Subcutaneous abdominal adipose tissue (tissue), 5 donors: ENCODE data around the gene ABCA9.

Experiments used
- H3K27ac ChIP-seq: one replicate; pipeline ENCODE4 v1.7.0; 2013; ENCODE audit warnings: low read depth, mild to moderate bottlenecking, inconsistent platforms, low read length, moderate library complexity
- H3K27me3 ChIP-seq, 5 donors: one replicate each; pipeline ENCODE4 v1.7.0; 2013; ENCODE audit warnings: low read length in 5 of 5, inconsistent platforms in 1 of 5; ENCODE audit not compliant: control insufficient read depth in 5 of 5, insufficient read depth in 4 of 5
- H3K36me3 ChIP-seq, 5 donors: one replicate each; pipeline ENCODE4 v1.7.0; 2013; ENCODE audit warnings: low read length in 5 of 5; ENCODE audit not compliant: control insufficient read depth in 5 of 5, insufficient read depth in 5 of 5
- H3K4me1 ChIP-seq, 5 donors: one replicate each; pipeline ENCODE4 v1.7.0; 2013; ENCODE audit warnings: low read length in 5 of 5, mild to moderate bottlenecking in 3 of 5, moderate library complexity in 1 of 5; ENCODE audit not compliant: control insufficient read depth in 5 of 5, insufficient read depth in 5 of 5
- H3K4me3 ChIP-seq, 5 donors: one replicate each; pipeline ENCODE4 v1.7.0; 2013; ENCODE audit warnings: low read length in 5 of 5, low read depth in 1 of 5
- H3K9ac ChIP-seq, 5 donors: one replicate each; pipeline ENCODE4 v1.7.0; 2013; ENCODE audit warnings: low read length in 5 of 5, mild to moderate bottlenecking in 4 of 5, moderate library complexity in 3 of 5
- H3K9me3 ChIP-seq, 5 donors: one replicate each; pipeline ENCODE4 v1.7.0; 2013; ENCODE audit warnings: low read length in 5 of 5; ENCODE audit not compliant: control insufficient read depth in 5 of 5
- donor health status: healthy.
- donor health status: healthy.
- donor health status: healthy.
- donor health status: healthy.
- donor health status: healthy.

Gene ABCA9

GRCh38 chr17:69060822-69061221, at the start of gene ABCA9:
TSS of gene ABCA9 (minus strand) at chr17:69060927. CDS start at chr17:69051126, 9,801 bp downstream.
- Histone ChIP-seq H3K27ac (peak within 1 kb of the TSS; percentile 51), H3K4me3 (peak within 1 kb of the TSS; percentile 35 to 61 (median 43)), H3K36me3 (peaks cover 0 to 9% (median under 1%) of the 10 kb centered on the region in 5 donors), H3K27me3 (no peaks in the 10 kb centered on the region), H3K9ac (peak within 1 kb of the TSS in 2 of 5 donors; percentile 25 to 42), H3K9me3 (peaks cover 0 to 6% (median 0%) of the 10 kb centered on the region in 5 donors), H3K4me1 (peaks cover 6 to 34% (median 20%) of the 10 kb centered on the region in 5 donors)

DNA sequence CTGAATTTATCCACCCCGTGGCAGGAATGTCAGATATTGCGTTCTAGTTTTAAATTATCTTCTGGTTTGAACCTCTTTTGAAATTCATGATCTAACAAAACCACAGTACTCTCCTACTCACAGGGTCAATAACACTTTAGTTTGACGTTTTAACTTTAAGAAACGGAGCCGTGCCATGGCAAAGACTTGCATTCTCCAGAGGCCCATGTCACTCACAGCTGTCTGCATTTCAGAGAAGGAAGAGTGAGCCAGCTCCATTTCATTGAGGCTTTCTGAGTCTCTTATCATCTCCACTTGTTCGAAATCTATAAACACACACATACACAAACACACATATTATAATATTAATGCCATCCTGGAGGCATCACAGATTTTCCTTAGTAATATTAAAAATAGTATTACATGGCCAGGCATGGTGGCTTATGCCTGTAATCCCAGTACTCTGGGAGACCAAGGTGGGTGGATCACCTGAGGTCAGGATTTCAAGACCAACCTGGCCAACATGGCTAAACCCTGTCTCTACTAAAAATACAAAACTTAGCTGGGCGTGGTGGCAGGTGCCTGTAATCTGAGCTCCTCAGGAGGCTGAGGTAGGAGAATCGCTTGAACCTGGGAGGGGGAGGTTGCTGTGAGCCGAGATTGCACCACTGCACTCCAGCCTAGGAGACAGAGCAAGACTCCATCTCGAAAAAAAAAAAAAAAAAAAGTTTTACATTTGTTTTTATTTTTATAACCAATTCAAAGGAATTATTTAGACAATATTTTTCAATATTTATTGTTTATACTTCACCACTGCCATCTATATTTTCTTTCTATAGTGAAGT, 45.4 kb upstream of the ABCA9 start:
- Histone ChIP-seq H3K9ac (no peak overlapping the region), H3K9me3 (no peaks in the 10 kb centered on the region)

GRCh38 chr17:69103557-69104233, 43.0 kb upstream of the ABCA9 start:
- Histone ChIP-seq H3K9me3 (no peaks in the 10 kb centered on the region), H3K4me1 (peaks cover 0 to 3% (median 0%) of the 10 kb centered on the region in 5 donors), H3K9ac (no peak overlapping the region), H3K4me3 (no peak overlapping the region), H3K27ac (no peak overlapping the region), H3K27me3 (no peaks in the 10 kb centered on the region), H3K36me3 (peaks cover 32 to 59% (median 37%) of the 10 kb centered on the region in 5 donors)

More for the DNA sequence above, 45.4 kb upstream of the ABCA9 start:
- no peaks in the 10 kb centered on the region for H3K4me1 ChIP-seq
- peaks cover 35 to 66% (median 45%) of the 10 kb centered on the region in 5 donors for H3K36me3 ChIP-seq
- no peak overlapping the region for H3K27ac ChIP-seq
- H3K4me3 ChIP-seq = no peak overlapping the region
- H3K27me3 ChIP-seq = no peaks in the 10 kb centered on the region

DNA sequence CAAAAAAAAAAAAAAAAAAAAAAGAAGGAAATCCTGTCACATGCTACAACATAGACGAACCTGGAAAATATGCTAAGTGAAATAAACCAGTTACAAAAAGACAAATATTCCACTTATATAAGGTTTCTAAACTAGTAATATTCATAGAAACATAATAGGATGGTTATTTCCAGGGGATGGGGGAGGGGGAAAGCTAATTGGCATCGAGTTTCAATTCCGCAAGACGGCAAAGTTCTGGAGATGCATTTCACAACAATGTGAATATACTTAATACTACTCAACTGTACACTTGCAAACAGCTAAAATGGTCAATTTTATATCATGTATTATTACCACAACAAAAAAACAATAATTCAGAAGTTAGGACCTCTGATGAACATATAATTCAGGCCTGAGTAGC, 37.9 kb upstream of the ABCA9 start:
- Histone ChIP-seq H3K27ac (no peak overlapping the region), H3K4me3 (no peak overlapping the region), H3K36me3 (peaks cover 28 to 56% (median 32%) of the 10 kb centered on the region in 5 donors), H3K9me3 (no peaks in the 10 kb centered on the region), H3K27me3 (no peaks in the 10 kb centered on the region), H3K4me1 (peaks cover 0 to 5% (median under 1%) of the 10 kb centered on the region in 5 donors), H3K9ac (no peak overlapping the region)

DNA sequence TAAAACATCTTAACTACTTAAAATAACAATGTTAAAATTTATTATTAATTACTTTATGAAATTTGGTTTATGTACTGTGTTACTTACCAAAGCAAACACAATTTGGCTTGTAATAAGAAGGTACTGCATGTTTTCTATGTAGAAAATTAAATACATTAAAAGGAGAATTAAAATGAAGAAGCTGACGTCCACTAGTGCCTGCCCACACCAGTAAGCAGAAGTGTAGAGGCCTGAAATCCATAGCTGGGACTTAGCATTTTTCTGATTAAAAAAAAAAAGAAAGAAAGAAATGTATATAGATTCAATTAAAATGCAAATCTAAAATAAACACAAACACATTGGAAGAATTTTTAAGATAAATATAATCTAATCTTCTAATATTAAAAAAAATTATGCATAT, 35.8 kb upstream of the ABCA9 start:
- H3K9me3 ChIP-seq = no peaks in the 10 kb centered on the region
- H3K36me3 ChIP-seq = peaks cover 21 to 49% (median 32%) of the 10 kb centered on the region in 5 donors
- H3K4me3 ChIP-seq = no peak overlapping the region
- H3K27me3 ChIP-seq = no peaks in the 10 kb centered on the region
- no peak overlapping the region for H3K9ac ChIP-seq
- H3K4me1 ChIP-seq = peaks cover 0 to 13% (median 10%) of the 10 kb centered on the region in 5 donors
- H3K27ac ChIP-seq = no peak overlapping the region

DNA sequence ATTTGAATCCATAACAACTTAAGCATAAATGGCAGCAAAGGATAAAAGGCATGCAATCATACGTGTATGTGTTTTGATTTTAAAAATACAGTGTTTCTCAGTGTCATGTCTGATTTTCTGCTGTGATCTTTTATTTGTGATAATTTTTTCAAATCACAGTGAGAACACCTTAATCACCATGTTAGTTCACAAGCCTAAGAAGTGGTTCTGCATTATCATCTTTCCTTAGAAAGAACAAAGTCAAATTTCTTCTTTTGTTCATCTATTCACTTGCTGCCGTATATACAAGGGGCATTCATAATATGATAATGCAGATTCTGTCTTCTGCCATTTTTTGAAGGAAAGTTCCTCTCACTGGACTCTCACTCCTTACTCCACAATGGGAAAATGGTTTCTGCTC, 33.3 kb upstream of the ABCA9 start:
- Histone ChIP-seq H3K4me1 (peaks cover 0 to 20% (median 15%) of the 10 kb centered on the region in 5 donors), H3K4me3 (no peak overlapping the region), H3K27me3 (no peaks in the 10 kb centered on the region), H3K27ac (no peak overlapping the region), H3K9ac (no peak overlapping the region), H3K9me3 (no peaks in the 10 kb centered on the region), H3K36me3 (peaks cover 13 to 35% (median 27%) of the 10 kb centered on the region in 5 donors)

DNA sequence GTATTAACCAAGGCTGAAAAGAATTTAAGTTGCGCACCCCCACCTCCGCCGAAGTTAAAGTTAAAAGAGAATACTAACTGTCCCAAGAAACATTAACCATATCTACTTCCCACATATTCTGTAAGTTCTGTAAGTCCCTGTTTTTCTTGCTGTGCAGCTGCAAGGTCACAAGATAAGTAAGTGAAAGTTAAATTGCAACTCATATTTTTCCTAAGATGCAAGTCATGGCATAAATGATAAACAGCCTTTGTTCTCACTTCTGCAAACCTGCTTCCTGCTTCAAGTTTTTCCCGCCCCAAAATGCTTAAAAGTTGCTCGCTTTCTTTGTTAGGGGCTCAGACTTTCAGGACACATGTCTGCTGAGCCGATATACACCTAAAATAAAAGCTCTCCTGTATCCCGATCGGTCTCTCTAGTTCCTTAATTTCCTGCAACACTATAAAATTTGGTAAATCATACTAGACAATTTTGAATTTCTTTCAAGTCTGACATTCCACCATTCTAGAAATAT, 32.6 kb upstream of the ABCA9 start:
- Histone ChIP-seq H3K27me3 (no peaks in the 10 kb centered on the region), H3K27ac (no peak overlapping the region), H3K4me3 (peak overlapping the region in 4 of 5 donors; percentile 24 to 45 (median 32)), H3K9ac (peak overlapping the region in 2 of 5 donors; percentile 7 to 10), H3K9me3 (no peaks in the 10 kb centered on the region), H3K4me1 (peaks cover 0 to 20% (median 13%) of the 10 kb centered on the region in 5 donors), H3K36me3 (peaks cover 13 to 35% (median 27%) of the 10 kb centered on the region in 5 donors)

- H3K4me3 ChIP-seq = no peak overlapping the region
- no peaks in the 10 kb centered on the region for H3K27me3 ChIP-seq
- H3K36me3 ChIP-seq = peaks cover 29 to 48% (median 35%) of the 10 kb centered on the region in 5 donors
- no peak overlapping the region for H3K27ac ChIP-seq
- no peaks in the 10 kb centered on the region for H3K9me3 ChIP-seq
- peaks cover 0 to 20% (median 13%) of the 10 kb centered on the region in 5 donors for H3K4me1 ChIP-seq
- no peak overlapping the region for H3K9ac ChIP-seq
Observed at GRCh38 chr17:69090365-69090764, 29.6 kb upstream of the ABCA9 start.

DNA sequence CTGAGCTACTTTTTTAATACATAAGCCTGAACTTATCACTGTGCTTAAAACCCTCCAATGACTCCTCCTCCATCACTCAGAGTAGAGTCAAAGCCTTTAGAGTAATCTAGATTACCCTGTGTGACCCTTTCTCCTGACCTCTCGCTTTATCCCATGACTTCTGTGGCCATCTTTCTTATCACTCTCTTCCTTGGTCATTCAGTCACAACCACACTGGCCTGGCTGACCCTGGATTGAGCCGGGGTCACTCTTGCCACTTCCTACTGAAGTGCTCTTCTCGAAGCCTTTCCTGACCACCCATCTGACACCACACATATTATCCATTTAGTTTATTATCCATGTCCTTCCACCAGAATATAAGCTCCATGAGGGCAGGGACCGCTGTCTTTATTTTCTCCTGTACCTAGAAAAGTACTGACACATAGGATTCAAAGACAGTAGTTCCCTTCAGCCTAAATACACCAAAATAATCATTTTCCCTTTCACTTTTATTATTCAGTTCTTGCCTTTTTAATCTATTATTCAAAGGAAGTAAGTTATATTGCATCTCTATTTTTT, 28.0 kb upstream of the ABCA9 start:
- Histone ChIP-seq H3K9me3 (no peaks in the 10 kb centered on the region), H3K27ac (no peak overlapping the region), H3K9ac (no peak overlapping the region), H3K36me3 (peaks cover 29 to 41% (median 32%) of the 10 kb centered on the region in 5 donors), H3K27me3 (no peaks in the 10 kb centered on the region), H3K4me3 (no peak overlapping the region), H3K4me1 (peaks cover 0 to 20% (median 13%) of the 10 kb centered on the region in 5 donors)
